Measurements from ENCODE around the gene SIGLEC9.

DNA sequence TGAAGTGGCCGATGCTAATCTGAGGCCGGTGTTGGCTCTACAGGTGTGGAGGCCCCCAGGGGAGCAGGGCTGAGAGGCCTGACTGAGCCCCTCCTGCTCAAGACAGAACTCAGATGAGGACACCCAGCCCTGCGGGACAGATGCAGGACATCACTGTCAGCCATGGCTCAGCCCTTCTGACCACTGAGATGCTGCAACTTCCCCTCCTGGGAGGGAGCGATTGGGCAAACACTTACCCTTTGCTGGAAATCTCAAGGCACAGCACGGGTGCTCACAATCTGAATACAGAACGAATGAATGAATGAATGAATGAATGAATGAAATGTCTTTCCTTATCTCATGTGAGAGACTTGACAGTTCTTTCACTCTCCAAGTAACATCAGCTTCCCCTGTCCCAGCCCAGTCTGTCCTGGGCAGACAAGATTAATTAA, 13.9 kb downstream of the SIGLEC9 start:
- TF ChIP-seq, protein P1, sequence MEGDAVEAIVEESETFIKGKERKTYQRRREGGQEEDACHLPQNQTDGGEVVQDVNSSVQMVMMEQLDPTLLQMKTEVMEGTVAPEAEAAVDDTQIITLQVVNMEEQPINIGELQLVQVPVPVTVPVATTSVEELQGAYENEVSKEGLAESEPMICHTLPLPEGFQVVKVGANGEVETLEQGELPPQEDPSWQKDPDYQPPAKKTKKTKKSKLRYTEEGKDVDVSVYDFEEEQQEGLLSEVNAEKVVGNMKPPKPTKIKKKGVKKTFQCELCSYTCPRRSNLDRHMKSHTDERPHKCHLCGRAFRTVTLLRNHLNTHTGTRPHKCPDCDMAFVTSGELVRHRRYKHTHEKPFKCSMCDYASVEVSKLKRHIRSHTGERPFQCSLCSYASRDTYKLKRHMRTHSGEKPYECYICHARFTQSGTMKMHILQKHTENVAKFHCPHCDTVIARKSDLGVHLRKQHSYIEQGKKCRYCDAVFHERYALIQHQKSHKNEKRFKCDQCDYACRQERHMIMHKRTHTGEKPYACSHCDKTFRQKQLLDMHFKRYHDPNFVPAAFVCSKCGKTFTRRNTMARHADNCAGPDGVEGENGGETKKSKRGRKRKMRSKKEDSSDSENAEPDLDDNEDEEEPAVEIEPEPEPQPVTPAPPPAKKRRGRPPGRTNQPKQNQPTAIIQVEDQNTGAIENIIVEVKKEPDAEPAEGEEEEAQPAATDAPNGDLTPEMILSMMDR (conservative IDR thresholded peaks at IDR 0.05), result no peak
- no peak for TF ChIP-seq ZFX (IDR thresholded peaks at IDR 0.05)

Data from C4-2B (cell line).